HG02623 (cell line): ENCODE data around the gene CFP.
"Not testable (repeated sequence)": the region's sequence is repeated elsewhere in the genome, so short reads cannot be mapped to it uniquely, and the experiment has no call there.

Source experiments
- ATAC-seq: cut with Tn5 transposase; IDR thresholded peaks from one replicate; pipeline ENCODE4 v1.9.1; 2021; ENCODE audit warnings: moderate library complexity; ENCODE audit not compliant: unreplicated experiment

CFP gene

GRCh38 chrX:47629419-47630200 lies at the start of gene CFP:
Gene CFP (minus strand): TSS chrX:47629930. CDS start chrX:47629844, 86 bp downstream.
- ATAC-seq, result no peak

DNA sequence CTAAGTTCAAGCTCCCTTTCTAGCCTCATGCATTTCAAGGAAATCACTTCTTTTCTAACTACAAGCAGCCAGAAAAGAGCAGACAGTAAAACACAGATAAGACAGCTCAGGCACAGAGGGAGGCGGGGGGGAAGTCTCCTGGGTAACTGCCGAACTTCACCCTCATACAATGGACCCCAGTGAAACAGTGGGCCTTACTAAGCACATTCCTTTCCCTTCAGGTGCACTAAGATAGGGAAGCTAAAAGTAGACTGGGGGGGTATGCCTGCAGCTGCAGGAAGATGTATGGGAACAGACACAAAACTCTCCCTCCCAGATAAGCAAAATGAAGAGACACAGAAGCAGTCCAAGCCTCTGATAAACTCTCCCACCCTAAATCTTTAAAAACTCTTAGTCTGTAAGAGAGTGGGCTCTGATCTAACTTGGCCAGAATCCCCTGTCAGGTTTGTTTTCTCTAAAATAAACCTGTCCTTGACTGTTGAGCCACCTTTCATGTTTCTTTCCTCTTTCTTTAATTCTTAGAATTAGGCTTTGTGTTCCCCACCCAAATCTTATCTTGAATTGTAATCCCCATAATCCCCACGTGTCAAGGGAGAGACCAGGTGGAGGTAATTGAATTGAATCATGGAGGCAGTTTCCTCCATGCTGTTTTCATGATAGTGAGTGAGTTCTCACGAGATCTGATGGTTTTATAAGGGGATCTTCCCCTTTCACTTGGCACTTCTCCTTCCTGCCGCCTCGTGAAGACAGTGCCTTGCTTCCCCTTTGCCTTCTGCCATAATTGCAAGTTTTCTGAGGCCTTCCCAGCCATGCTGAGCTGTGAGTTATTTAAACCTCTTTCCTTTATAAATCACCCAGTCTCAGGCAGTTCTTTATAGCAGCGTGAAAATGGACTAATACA lies 46.5 kb upstream of the CFP start:
- ATAC-seq, result not testable (repeated sequence)

GRCh38 chrX:47674776-47675175 lies 45.0 kb upstream of the CFP start:
- ATAC-seq, result no peak

DNA sequence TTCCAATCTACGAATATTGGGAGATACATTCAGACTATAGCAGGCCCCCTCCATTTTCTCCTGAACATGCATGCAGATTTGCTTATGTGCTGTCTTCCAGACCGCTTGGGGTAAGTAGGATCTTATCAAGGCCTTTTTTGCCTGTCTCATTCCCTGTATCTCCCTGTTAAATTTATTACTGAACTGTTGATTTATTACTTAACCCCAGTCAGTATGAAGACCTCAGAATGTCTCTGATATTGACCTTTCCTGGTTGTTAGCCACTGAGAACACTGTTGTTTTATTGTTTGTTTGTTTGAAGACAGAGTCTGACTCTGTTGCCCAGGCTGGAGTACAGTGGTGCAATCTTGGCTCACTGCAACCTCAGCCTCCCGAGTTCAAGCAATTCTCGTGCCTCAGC lies 36.1 kb upstream of the CFP start:
- ATAC-seq, result not testable (repeated sequence)

GRCh38 chrX:47664737-47665136 lies 35.0 kb upstream of the CFP start:
- no peak for ATAC-seq

DNA sequence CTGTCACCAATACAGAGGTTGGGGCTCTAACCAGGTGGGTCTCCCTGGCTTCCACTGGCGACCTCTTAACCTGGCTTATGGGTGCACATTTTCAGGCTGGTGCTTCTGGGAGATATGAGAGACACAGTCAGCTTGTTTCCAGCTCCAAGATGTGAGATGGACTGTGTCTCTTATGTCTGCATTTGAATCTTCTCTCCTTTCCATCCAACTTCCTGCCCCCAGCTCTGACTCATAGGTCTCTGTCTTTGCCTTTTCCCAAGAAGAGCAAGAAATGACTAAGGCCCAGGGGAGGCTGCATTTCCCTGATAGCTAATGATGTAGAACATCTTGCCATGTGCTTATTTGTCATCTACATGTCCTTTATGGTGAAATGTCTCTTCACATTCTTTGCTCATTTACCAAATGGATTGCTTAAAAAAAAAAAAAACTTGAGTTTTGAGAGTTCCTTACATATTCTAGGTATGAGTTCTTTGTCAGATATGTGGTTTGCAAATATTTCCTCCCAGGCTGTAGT lies 32.5 kb upstream of the CFP start:
- ATAC-seq, result no peak

DNA sequence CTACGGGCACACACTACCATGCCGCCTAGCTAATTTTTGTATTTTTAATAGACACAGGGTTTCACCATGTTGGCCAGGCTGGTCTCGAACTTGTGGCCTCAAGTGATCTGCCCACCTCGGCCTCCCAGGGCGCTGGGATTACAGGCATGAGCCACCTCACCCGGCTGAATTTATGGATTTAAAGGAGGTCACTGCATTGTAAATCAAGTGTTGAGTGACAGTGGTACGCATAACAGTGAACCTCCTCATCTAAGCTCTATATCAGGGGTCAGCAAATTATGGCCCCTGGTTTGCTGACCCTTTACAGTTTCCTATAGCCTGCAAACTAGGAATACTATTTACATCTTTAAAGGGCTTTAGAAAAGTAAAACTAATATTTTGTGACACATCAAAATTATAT lies 31.8 kb upstream of the CFP start:
- ATAC-seq, result no peak

GRCh38 chrX:47659421-47659726 lies 29.6 kb upstream of the CFP start:
- ATAC-seq, result no peak

DNA sequence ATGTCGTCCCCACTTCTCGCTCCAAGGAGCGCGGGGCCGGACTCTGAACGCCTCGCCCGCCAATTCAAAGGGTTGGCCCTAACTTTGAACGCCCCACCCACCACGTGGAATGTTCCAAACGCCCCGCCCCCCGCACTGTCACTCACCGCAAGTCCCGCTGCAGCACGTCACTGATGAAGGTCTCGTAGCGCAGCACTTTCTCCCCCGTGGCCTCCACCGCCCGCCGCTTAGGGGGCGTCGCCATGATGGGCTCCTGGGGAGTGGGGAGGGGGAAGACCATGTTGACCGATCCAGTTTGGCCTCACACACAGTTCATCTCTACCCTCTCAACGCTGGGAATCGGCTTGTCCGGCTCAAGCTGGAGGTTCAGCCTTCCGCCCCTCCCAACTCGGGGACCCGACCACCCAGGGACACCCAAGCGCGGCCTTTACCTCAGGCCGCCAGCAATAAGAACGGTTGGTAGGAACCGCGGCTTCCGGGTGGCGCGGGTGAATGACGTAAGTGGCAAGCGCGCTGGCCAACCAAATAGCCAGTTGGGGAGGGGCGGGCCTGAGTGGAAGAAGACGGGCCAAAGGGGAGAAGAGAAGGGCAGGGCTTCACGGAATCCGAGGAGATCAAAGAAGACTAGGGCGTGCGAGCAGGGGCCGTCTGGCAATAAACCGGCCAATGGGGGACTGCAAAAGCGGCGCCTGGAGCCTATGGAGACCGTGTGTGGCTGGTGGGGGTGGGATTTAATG lies 29.1 kb upstream of the CFP start, which contains the start of gene UXT:
Gene UXT (minus strand): TSS at position 497 of the 737 bp plus-strand sequence. CDS start 253 bp downstream, at position 244.
- ATAC-seq, result peak; percentile 75

GRCh38 chrX:47658301-47658683 lies 28.6 kb upstream of the CFP start:
- no peak for ATAC-seq

DNA sequence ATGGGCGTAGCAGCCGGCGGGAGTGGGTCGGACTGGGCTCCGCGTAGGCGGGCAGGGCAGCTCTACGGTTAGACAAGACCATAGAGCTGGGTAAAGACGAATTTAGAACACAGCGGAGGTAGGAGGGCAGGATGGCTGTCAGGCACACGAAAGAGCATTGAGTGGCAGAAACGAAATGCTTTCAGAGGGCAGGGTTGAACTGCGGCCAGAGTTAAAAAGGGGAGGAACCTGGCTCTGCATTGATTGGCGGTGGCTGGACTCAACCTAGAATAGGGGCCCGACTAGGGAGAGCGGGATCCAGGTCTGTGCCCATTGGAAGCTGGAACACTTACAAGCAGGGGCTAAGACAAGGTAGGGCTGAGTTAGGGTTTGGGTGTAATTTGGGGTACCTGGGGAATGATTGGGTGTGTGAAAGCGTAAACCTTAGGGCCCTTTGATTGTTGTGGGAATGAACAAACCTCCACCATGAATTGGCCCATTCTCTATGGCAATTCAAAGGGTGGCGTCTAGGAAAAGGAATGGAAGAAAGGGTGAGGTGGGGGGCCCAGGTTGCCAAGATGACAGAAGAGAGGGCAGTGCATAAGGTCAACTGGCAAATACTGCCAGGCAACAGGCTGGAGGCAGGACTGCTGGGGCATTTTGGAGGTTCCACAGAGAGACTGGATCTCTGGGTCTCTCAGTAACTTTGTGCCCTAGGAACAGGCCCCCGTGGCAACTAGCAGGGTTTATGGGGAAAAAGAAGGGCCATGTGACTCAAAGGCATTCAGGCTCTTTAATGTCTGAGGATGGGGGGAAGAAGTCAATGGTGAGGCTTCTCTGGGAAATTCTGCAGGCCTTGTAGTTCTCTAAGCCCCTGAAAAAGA lies 21.5 kb upstream of the CFP start:
- ATAC-seq, result no peak

- ATAC-seq, result peak; percentile 90
These were observed 20.7 kb upstream of the CFP start, which contains the start of gene ELK1 for GRCh38 chrX:47650164-47651042. Gene ELK1 (minus strand): TSS chrX:47650563. CDS start chrX:47641441, 9,122 bp downstream.

DNA sequence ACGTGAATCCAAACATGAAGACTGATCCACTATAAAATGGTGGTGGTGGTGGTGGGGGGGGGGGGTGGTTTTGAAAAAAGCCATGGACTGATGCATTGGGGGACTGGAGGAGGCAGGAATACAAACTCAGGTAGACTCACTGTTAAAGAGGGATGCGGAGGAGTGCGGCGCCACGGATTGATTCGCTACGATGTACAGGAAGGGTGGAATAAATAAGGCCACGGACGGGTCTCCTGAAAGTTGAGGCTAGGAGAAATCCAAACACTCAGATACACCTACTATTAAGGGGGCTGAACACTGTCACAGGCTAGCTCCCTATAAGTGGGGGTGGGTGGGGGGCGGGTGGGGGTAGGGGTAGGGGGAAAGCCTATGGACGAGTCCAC lies 20.0 kb upstream of the CFP start:
- no peak for ATAC-seq

GRCh38 chrX:47649271-47649670 lies 19.5 kb upstream of the CFP start:
- no peak for ATAC-seq

GRCh38 chrX:47648376-47648775 lies 18.6 kb upstream of the CFP start:
- no peak for ATAC-seq

GRCh38 chrX:47646636-47647035 lies 16.9 kb upstream of the CFP start:
- no peak for ATAC-seq

DNA sequence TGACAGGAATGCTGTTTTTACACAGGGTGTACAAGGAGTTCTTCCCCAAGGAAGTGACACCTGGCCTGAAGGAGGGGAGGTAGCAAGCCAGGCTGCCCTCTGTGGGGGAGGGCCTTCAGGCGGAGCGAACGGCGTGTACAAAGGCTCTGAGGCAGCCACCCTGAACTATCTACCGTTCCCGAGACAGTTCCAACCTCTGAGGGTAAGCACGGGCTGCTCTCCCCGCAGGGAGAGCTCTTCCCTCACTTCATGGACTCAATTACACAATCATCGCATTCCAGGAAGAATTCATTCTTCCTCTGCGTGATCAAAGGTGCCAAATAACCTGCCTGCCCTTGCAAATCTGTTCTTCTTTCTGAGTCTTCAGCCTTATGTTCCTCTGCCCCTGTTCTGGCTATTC lies 15.8 kb upstream of the CFP start:
- ATAC-seq, result no peak

- ATAC-seq, result no peak
These were observed 14.9 kb upstream of the CFP start for GRCh38 chrX:47644557-47645091.

- no peak for ATAC-seq
These were observed 14.2 kb upstream of the CFP start for GRCh38 chrX:47643926-47644325.
